Nephron (organoid): ENCODE data around the gene TMEM87B.
A peak's percentile ranks its signal among the peaks of the same experiment; 100 is the strongest.

Experiments
- H3K27ac Mint-ChIP-seq, 3 experiments: 2 replicates each; pipeline ENCODE4 v1.8.0; 2020; ENCODE audit warnings: mixed read lengths in 3 of 3, mild to moderate bottlenecking in 2 of 3, moderate library complexity in 1 of 3
- H3K27me3 Mint-ChIP-seq: 2 replicates; pipeline ENCODE4 v1.8.0; 2021; ENCODE audit warnings: low read depth, mild to moderate bottlenecking, moderate library complexity, mixed read lengths
- H3K36me3 Mint-ChIP-seq: 2 replicates; pipeline ENCODE4 v1.8.0; 2020; ENCODE audit warnings: low read depth, mixed read lengths
- H3K4me1 Mint-ChIP-seq: 2 replicates; pipeline ENCODE4 v1.8.0; 2020; ENCODE audit warnings: mixed read lengths
- H3K4me3 Mint-ChIP-seq, 3 experiments: 2 replicates each; pipeline ENCODE4 v1.8.0; 2020; ENCODE audit warnings: mild to moderate bottlenecking in 3 of 3, mixed read lengths in 3 of 3, moderate library complexity in 2 of 3
- H3K9me3 Mint-ChIP-seq: 2 replicates; pipeline ENCODE4 v1.8.0; 2020; ENCODE audit warnings: mixed read lengths
- CTCF ChIP-seq, 3 experiments: fragments of 200-600 bp; sonication (generic); IDR thresholded peaks; one replicate each; pipeline ENCODE4 v1.5.0; 2021; ENCODE audit warnings: antibody characterized with exemption in 3 of 3; ENCODE audit not compliant: unreplicated experiment in 3 of 3

TMEM87B gene

GRCh38 chr2:112055730-112056625 lies 909 bp downstream of the TMEM87B start:
- TF ChIP-seq CTCF (IDR thresholded peaks at IDR 0.05; ENCODE audit: unreplicated experiment in 3 of 3), result no peak
- peaks cover 26% of the 10 kb centered on the region for H3K4me1 Mint-ChIP-seq

GRCh38 chr2:112056626-112056987 lies 1.5 kb downstream of the TMEM87B start:
- no peaks in the 10 kb centered on the region for H3K9me3 Mint-ChIP-seq
- no peak for TF ChIP-seq CTCF (IDR thresholded peaks at IDR 0.05; ENCODE audit: unreplicated experiment in 3 of 3)
- peak overlapping the region; percentile 93 to 96 (median 94) for H3K27ac Mint-ChIP-seq
- peak overlapping the region; percentile 82 to 87 (median 87) for H3K4me3 Mint-ChIP-seq
- peaks cover 25% of the 10 kb centered on the region for H3K36me3 Mint-ChIP-seq
- H3K27me3 Mint-ChIP-seq, result peaks cover 4% of the 10 kb centered on the region
- H3K4me1 Mint-ChIP-seq, result peaks cover 26% of the 10 kb centered on the region

More at GRCh38 chr2:112055730-112056625, 909 bp downstream of the TMEM87B start:
- peak overlapping the region; percentile 93 to 96 (median 94) for H3K27ac Mint-ChIP-seq
- H3K36me3 Mint-ChIP-seq, result peaks cover 20% of the 10 kb centered on the region
- H3K4me3 Mint-ChIP-seq, result peak overlapping the region; percentile 82 to 87 (median 87)
- H3K9me3 Mint-ChIP-seq, result no peaks in the 10 kb centered on the region
- H3K27me3 Mint-ChIP-seq, result peaks cover 4% of the 10 kb centered on the region

GRCh38 chr2:112059671-112060070 lies 4.6 kb downstream of the TMEM87B start:
- peak overlapping the region in 2 of 3 experiments; percentile 16 to 36 for H3K27ac Mint-ChIP-seq
- peak overlapping the region in 1 of 3 experiments; percentile 56 for H3K4me3 Mint-ChIP-seq
- no peaks in the 10 kb centered on the region for H3K27me3 Mint-ChIP-seq
- no peaks in the 10 kb centered on the region for H3K9me3 Mint-ChIP-seq
- H3K4me1 Mint-ChIP-seq, result peaks cover 21% of the 10 kb centered on the region
- H3K36me3 Mint-ChIP-seq, result peaks cover 52% of the 10 kb centered on the region
- TF ChIP-seq CTCF (IDR thresholded peaks at IDR 0.05; ENCODE audit: unreplicated experiment in 3 of 3), result no peak

GRCh38 chr2:112061299-112061698 lies 6.2 kb downstream of the TMEM87B start:
- H3K36me3 Mint-ChIP-seq, result peaks cover 65% of the 10 kb centered on the region
- H3K4me3 Mint-ChIP-seq, result no peak overlapping the region
- H3K27me3 Mint-ChIP-seq, result no peaks in the 10 kb centered on the region
- no peak for TF ChIP-seq CTCF (IDR thresholded peaks at IDR 0.05; ENCODE audit: unreplicated experiment in 3 of 3)
- peaks cover 18% of the 10 kb centered on the region for H3K4me1 Mint-ChIP-seq
- no peak overlapping the region for H3K27ac Mint-ChIP-seq
- no peaks in the 10 kb centered on the region for H3K9me3 Mint-ChIP-seq

- no peaks in the 10 kb centered on the region for H3K27me3 Mint-ChIP-seq
- H3K36me3 Mint-ChIP-seq, result peaks cover 66% of the 10 kb centered on the region
- no peaks in the 10 kb centered on the region for H3K9me3 Mint-ChIP-seq
- no peak for TF ChIP-seq CTCF (IDR thresholded peaks at IDR 0.05; ENCODE audit: unreplicated experiment in 3 of 3)
- H3K4me3 Mint-ChIP-seq, result no peak overlapping the region
- peaks cover 15% of the 10 kb centered on the region for H3K4me1 Mint-ChIP-seq
- no peak overlapping the region for H3K27ac Mint-ChIP-seq
Measured at GRCh38 chr2:112061840-112062239, 6.8 kb downstream of the TMEM87B start.

GRCh38 chr2:112062894-112063293 lies 7.8 kb downstream of the TMEM87B start:
- H3K4me3 Mint-ChIP-seq, result no peak overlapping the region
- H3K9me3 Mint-ChIP-seq, result no peaks in the 10 kb centered on the region
- no peak for TF ChIP-seq CTCF (IDR thresholded peaks at IDR 0.05; ENCODE audit: unreplicated experiment in 3 of 3)
- H3K4me1 Mint-ChIP-seq, result peaks cover 15% of the 10 kb centered on the region
- no peaks in the 10 kb centered on the region for H3K27me3 Mint-ChIP-seq
- no peak overlapping the region for H3K27ac Mint-ChIP-seq
- H3K36me3 Mint-ChIP-seq, result peaks cover 77% of the 10 kb centered on the region
